ENCODE data around the gene SEZ6.

Gene SEZ6

GRCh38 chr17:29005936-29006511 is at the start of gene SEZ6:
Gene SEZ6, minus strand, starts transcription at chr17:29006033. Its CDS starts 164 bp downstream, at chr17:29005869.
- DNase-seq: peak; percentile 78

DNA sequence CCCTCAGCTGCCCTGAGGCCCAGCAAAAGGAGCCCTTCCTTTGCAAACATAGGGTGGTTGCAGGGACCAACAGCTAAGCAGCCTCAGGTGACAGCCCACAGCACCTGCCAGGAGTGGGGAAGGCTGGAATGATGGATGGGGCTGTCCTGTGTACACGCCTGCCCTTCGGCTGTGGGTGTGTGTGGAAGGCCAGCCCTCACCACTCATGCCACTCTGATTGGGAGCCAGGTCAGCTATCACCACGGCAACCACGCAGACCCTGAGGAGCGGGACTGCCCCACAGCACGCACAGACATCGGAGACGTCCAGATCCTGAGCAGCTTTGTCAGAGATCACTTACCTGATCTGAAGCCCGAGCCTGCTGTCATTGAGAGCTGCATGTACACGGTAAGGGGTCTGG is 49.0 kb upstream of the SEZ6 start:
- no peak for DNase-seq

GRCh38 chr17:29051731-29052130 is 45.9 kb upstream of the SEZ6 start:
- DNase-seq: no peak

DNA sequence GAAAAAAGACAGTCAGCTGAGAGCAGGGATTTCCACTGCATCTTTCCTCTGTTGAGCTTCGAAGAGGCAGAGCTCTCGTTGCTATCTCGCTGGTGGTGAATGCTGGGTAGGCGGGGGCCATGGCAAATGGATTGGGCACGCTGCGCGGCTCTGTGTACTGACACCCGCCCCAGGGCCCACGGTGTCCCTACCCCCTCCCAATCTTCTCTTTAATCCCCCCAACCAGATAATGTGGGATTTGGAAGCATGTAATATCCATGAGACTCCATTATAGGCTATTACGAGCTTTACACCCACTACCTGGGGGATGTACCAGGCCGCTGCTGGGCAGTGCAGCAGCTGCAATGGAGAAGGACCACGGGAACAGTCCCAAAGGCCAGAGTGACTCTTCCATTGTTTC is 45.4 kb upstream of the SEZ6 start:
- no peak for DNase-seq

- no peak for DNase-seq
These were observed 44.3 kb upstream of the SEZ6 start for GRCh38 chr17:29050176-29050575.

GRCh38 chr17:29049541-29050145 is 43.8 kb upstream of the SEZ6 start:
- DNase-seq: no peak

GRCh38 chr17:29048440-29049368 is 42.9 kb upstream of the SEZ6 start:
- DNase-seq: peak; percentile 5

- DNase-seq: no peak
These were observed 40.6 kb upstream of the SEZ6 start for GRCh38 chr17:29046473-29046839.

- DNase-seq: no peak
These were observed 40.1 kb upstream of the SEZ6 start for GRCh38 chr17:29045734-29046472.

- DNase-seq: no peak
These were observed 39.2 kb upstream of the SEZ6 start for GRCh38 chr17:29045026-29045425.

- DNase-seq: no peak
These were observed 37.8 kb upstream of the SEZ6 start for GRCh38 chr17:29043539-29044145.

DNA sequence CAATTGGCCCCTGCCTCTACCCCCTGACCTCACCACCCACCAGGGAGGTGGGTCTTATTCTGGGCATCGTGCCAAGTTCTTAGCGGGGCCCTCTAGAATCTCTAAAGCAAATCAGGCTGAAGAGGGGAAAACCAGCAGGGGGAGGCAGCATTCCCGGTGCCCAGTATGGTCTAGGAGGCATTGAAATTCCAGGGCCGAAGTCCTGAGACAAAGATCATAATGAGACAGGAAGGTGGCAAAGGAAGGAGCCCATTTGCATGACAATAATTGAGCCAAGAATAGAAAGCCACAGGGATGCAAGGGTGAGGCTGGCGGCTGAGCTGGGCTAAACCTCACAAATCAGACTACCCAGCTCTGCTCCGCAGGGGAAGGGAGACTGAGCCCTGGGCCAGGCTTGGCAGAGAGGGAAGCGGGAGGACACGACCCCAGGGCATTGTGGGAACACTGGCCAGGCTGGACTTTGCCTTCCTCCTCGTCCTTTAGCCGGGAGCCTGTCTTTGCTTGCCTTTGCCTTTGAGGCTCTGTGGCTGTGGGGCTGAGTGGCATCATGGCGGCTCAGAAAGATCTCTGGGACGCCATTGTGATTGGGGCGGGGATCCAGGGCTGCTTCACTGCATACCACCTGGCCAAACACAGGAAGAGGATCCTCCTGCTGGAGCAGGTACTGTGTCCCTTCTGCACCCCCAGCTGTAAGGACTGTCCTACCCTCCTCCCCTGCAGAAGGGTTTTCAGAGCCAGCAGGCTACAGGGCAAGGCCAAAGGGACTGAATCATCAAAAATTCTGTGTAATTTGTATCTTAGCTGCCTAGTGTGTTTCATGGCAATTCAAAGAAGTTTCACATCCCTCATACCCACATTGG is 37.1 kb upstream of the SEZ6 start, which contains the start of gene PIPOX:
PIPOX (plus strand) TSS at position 463 of the 860 bp plus-strand sequence; CDS start at position 548, 85 bp downstream.
- DNase-seq: peak; percentile 92

GRCh38 chr17:29042026-29042678 is 36.3 kb upstream of the SEZ6 start:
- no peak for DNase-seq

- DNase-seq: no peak
These were observed 35.7 kb upstream of the SEZ6 start for GRCh38 chr17:29041571-29041970.

DNA sequence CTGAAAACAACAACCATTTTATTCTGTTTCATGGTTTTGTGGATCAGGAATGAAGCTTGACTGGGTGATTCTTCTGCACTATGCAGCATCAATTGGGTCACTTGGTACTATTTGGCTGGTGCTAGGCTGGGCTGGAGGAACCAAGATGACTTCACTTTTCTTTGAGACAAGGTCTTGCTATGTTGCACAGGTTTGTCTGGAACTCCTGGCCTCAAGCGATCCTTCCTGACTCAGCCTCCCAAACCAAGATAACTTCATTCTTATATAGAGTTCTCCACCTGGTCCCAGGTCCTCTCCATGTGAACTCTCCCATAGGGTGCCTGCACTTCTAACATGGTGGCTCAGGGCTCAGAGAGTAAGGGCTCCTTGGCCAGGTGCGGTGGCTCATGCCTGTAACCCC is 35.3 kb upstream of the SEZ6 start:
- DNase-seq: no peak

GRCh38 chr17:29039764-29040598 is 34.1 kb upstream of the SEZ6 start:
- DNase-seq: no peak

GRCh38 chr17:29038085-29038795 is 32.4 kb upstream of the SEZ6 start:
- DNase-seq: no peak

- DNase-seq: no peak
These were observed 31.9 kb upstream of the SEZ6 start for GRCh38 chr17:29037739-29038084.

- no peak for DNase-seq
These were observed 30.8 kb upstream of the SEZ6 start for GRCh38 chr17:29036584-29036983.

DNA sequence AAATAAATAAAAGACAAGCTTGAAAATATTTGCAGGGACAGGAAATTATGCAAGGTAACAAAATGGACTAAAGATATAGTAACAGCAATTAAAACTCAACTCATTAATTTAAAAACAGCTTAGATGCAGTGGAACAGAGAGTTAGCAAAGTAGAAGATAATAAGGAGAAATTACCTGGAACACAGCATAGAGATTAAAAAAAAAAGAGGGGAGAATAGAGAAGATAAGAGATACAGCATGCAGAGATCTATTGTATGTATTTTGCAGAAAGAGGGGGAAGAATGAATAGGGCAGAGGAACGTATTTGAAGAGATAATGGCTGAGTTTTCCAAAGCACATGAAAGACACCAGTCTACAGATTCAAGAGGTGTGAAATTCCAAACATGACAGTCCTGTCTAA is 28.7 kb upstream of the SEZ6 start:
- DNase-seq: no peak

Measured in NCI-H1105 treated with DMSO at 0.1 percent for 48 hours (cell line).